Glomerular visceral epithelial cell (primary cell): ENCODE measurements around the gene HIF3A.
"Not testable (repeated sequence)": the region's sequence is repeated elsewhere in the genome, so short reads cannot be mapped to it uniquely, and the experiment has no call there.

Experiments
- DNase-seq: peaks from one replicate; pipeline ENCODE4 v3.0.0-alpha.2; 2016; ENCODE audit errors: extremely low spot score

Gene HIF3A

DNA sequence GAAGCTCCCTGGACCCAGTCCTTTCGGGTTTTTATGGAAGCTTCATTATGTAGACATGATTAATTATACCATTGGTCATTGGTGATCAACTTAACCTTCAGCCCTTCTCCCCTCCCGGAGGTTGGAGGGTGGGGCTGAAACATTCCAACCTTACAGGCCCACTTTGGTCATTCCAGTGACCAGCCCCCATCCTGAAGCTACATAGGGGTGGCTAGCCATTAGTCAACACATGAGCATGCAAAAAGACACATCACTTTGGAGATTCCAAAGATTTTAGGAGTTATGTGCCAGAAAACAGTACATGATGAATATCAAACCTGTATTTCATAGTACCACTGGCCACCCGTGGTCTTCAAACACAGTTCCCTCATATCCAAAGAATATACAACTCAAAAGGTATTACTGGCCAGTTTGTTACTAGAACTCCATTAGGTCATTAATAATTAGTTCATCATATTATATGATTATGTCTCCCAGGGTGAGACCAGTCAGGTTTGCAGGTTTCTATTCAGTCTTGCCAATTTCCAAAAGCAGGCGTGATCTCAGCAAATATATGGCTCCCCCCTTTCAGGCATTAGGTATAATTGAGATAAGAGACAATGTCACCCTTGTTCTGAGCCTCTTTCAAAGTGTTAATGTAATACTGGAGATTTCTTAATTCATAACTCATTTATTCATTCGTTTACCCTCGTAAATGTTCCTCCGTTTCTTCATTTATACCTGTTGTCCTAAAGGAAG lies 61.2 kb downstream of the HIF3A start:
- peak; percentile 28 for DNase-seq

DNA sequence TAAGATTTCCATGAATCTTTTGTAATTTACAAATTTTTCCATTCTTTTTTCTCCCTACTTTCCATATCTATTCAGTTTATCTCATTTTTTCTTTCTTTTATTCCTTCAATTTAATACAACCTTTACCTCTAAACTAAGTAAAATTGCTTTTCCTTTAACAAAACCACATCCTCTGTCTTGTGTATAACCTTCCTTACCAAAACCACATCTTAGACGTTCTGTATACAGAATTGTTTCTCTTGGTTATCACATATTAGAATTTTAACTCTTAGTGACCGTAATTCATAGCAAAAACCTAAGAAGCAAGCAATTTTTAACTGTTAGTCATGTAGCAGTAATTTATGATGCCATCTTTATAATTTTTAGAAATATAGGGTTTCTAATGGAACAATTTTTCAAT lies 65.1 kb downstream of the HIF3A start:
- DNase-seq: no peak

DNA sequence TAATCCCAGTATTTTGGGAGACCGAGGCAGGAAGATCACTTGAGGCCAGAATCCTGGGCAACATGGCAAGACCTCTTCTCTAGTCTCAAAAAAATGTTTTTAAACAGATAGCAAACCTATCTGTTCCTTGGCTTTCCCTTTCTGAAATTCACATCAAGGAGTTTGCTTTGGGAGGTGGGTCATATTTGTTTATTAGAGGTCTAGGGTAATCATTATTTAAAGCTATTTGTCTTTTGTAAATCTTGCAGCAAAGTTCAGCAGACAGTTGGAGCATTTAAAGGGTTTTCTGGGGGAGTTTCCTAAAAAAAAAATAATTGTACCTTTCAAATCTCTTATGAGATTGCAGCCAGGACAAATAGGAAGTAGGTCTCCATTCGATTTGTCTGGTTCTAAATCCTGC lies 67.5 kb downstream of the HIF3A start:
- no peak for DNase-seq

GRCh38 chr19:46365561-46365960 lies 68.7 kb downstream of the HIF3A start:
- DNase-seq: no peak

GRCh38 chr19:46366620-46367292 lies 69.9 kb downstream of the HIF3A start:
- DNase-seq: no peak

GRCh38 chr19:46367426-46367825 lies 70.6 kb downstream of the HIF3A start:
- no peak for DNase-seq

DNA sequence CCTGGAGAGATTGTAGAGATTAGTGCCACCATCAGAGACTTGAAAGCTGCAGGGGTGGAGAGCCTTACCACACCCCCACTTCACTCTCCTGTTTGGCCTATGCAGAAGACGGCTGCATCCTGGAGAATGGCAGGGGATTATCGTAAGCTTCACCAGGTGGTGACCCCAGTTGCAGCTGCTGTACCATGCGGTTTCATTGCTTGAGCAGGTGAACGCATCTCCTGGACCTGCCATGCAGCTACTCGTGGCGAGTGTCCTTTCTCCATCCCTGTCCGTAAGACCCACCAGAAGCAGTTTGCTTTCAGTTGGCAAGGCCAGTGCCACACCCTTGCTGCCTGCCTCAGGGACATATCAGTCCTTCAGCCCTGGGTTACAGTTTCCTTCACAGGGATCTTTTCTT lies 71.3 kb downstream of the HIF3A start:
- DNase-seq: no peak

- DNase-seq: no peak
Measured at GRCh38 chr19:46369817-46370216, 73.0 kb downstream of the HIF3A start.

DNA sequence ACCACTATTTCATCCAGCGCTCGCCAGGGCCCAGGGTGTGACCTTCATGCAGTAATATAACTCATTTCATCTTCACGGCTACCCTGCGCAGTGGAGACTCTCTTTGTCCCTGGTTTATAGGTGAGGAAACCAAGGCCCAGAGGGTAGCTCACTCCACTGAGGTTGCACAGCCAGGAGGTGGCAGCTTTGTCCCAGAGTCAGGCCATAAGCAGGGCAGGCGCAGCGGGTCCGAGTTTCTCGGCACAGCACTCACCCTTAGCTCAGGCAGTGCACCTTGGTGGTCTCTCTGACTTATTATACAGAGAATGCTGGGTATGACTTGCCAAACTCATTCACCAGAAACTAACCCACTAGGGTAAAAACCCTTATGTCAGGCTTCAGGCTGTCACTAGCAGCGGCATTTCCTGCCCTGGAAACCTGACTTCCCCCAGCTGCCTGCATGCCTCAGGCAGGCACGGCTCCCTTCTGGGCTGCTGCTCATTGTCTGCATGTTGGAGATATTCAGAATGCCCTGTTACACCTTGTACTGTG lies 74.6 kb downstream of the HIF3A start:
- DNase-seq: no peak

DNA sequence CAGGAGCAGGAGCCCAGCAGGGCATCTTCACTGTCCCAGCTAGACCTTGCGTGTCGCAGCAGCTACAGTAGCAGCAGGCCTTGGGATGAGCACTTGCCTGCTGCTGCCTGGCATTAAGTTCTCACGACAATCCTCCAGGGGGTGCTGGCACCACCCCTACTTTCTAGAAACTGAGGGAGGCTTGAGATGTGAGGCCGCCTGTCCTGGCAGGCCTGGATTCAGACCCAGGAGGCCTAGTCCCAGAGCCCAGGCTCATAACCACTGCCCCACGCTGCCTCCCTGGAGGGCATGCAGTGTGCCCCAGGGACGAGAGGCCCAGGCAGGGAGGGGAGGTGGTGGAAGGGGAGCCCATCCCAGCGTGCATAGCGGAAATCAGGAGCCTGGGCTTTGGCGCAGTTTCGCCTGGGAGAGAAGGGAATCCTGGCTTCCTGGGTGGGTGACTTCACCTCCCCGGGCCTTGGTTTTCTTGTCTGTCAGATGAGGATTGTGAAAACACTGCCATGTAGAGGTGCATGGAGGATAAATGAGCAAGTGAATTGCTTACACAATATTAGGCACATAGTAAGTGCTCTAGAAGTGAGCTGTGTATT lies 76.2 kb downstream of the HIF3A start:
- peak; percentile 50 for DNase-seq

GRCh38 chr19:46373491-46374359 lies 76.9 kb downstream of the HIF3A start:
- DNase-seq: peak; percentile 99

GRCh38 chr19:46374536-46375475 lies 78.0 kb downstream of the HIF3A start:
- DNase-seq: no peak

GRCh38 chr19:46375476-46376067 lies 78.7 kb downstream of the HIF3A start:
- not testable (repeated sequence) for DNase-seq

- DNase-seq: no peak
Measured at GRCh38 chr19:46376241-46377153, 79.7 kb downstream of the HIF3A start.

- no peak for DNase-seq
Measured at GRCh38 chr19:46378268-46378667, 81.4 kb downstream of the HIF3A start.

DNA sequence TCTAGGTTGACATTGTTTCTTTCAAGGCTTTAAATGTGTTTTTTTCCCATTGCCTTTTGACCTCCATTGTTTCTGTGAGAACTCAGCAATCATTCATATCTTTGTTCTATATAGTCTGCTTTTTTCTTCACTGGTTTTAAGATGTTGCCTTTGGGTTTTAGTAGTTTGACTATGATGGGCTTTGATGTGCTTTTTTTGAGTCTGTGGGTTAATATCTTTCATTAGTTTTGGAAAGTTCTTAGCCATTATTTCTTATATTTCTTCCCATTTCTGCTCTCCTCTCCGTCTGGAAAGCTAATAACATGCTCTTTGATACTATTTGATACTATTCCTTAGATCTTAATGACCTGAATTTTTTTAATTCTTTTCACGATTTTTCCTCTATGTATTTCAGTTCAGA lies 83.8 kb downstream of the HIF3A start:
- no peak for DNase-seq

GRCh38 chr19:46381346-46381745 lies 84.5 kb downstream of the HIF3A start:
- no peak for DNase-seq

DNA sequence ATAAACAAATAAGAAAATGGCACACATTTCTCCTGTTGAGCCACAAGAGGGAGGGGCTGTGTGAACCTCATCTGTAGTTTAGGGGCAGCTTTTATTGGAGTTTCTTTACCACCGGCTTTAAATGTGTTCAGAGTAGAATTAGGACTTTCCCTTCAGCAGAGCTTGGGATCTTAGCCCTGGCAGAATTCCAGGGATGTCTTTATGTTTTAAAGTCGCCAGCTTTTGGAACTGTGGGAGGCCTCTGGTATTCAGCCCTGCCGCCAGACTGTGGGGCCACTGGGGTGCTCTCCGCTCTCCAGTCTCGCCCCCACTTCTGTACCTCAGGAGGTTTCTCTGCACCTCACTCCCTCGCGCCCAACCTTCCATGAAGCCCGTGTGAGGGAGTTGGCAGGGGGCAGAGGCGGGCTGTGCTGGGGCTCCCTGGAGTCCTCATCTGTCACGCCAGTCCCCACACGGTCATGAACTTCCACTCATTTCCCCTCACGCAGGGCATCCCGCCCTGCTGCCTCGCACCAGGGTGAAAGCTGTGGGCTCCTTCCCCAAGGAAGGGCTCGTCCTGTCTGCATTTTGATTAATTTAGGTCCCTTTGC lies 85.0 kb downstream of the HIF3A start:
- DNase-seq: no peak
